Peyer's patch (tissue), 4 donors: ENCODE measurements around the gene LPIN1.

ENCODE experiments used
- CTCF ChIP-seq, 6 experiments: fragments of 450-650 bp in 4 of 6; fragments of 200-600 bp in 2 of 6; sonication (generic) in 1 of 6; IDR thresholded peaks; one replicate each; pipeline ENCODE4 v1.5.1; 2017 to 2019; ENCODE audit warnings: antibody characterized with exemption in 6 of 6, mild to moderate bottlenecking in 3 of 6, moderate library complexity in 1 of 6
- POLR2A ChIP-seq, 2 donors: fragments of 450-650 bp; IDR thresholded peaks; one replicate each; pipeline ENCODE4 v1.5.1; 2017; ENCODE audit warnings: antibody characterized with exemption in 2 of 2, mild to moderate bottlenecking in 2 of 2, moderate library complexity in 2 of 2

DNA sequence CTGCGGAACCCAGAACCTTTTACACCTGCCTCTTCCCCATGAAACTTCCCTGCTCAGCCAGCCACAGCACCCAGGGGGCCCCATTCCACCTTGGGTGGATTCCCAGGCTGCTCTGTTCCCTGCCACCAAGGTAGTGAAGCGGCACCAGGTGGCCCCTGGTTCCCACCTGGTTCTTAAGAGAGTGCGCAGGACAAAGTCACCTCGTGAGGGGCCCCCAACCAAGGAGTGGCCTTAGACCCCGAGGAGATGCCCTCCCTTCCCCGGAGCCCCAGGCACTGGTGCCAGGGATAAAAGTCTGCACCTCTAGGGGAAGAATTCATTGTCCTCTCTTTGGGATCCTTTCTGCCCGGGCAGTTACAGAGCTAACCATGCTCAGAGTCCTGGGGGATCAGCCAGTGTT is 3.1 kb upstream of the LPIN1 start:
- no peak for TF ChIP-seq CTCF (IDR thresholded peaks at IDR 0.05)
- TF ChIP-seq POLR2A (IDR thresholded peaks at IDR 0.05) = no peak
